ENCODE results near the gene FAAH.

DNA sequence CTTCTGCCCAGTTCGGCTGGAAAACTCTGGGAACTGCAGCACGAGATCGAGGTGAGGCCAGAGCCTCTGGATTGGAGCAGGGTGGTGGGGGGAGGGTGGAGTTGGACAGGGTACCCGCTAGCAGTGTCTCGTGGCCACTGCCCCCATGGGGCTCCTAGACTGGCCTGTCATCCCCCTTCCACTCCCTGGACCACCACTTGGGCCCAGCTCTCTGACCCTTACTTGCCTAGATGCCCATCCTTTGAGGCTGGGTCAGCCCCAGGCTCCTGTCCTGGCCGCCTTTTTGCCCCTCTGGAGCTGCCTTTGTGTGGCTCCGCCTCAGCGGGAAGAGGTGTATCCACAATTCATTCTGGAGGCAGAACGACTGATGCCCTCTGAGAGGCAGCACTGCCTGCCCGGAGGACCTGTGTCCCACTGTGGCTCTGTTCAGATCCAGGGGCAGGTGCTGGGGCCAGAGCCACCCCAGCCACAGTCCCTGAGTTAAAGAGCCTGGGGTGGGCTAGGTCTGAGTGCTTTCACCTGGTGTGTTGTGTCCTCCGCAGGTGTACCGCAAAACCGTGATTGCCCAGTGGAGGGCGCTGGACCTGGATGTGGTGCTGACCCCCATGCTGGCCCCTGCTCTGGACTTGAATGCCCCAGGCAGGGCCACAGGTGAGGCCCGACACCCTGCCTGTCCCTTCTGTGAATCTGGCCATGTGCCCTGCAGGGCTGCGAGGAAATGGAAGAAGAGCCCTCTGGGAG is 17.7 kb downstream of the FAAH start:
- TF ChIP-seq CTCF (IDR thresholded peaks at IDR 0.05) = peak; percentile 77
- no peak for TF ChIP-seq POLR2AphosphoS5 (IDR thresholded peaks at IDR 0.05; ENCODE audit: low read depth, low read length)
- TF ChIP-seq, protein P1, sequence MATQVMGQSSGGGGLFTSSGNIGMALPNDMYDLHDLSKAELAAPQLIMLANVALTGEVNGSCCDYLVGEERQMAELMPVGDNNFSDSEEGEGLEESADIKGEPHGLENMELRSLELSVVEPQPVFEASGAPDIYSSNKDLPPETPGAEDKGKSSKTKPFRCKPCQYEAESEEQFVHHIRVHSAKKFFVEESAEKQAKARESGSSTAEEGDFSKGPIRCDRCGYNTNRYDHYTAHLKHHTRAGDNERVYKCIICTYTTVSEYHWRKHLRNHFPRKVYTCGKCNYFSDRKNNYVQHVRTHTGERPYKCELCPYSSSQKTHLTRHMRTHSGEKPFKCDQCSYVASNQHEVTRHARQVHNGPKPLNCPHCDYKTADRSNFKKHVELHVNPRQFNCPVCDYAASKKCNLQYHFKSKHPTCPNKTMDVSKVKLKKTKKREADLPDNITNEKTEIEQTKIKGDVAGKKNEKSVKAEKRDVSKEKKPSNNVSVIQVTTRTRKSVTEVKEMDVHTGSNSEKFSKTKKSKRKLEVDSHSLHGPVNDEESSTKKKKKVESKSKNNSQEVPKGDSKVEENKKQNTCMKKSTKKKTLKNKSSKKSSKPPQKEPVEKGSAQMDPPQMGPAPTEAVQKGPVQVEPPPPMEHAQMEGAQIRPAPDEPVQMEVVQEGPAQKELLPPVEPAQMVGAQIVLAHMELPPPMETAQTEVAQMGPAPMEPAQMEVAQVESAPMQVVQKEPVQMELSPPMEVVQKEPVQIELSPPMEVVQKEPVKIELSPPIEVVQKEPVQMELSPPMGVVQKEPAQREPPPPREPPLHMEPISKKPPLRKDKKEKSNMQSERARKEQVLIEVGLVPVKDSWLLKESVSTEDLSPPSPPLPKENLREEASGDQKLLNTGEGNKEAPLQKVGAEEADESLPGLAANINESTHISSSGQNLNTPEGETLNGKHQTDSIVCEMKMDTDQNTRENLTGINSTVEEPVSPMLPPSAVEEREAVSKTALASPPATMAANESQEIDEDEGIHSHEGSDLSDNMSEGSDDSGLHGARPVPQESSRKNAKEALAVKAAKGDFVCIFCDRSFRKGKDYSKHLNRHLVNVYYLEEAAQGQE (IDR thresholded peaks at IDR 0.05; ENCODE audit: insufficient read depth in 1 of 2, low read depth in 2 of 2, low read length in 1 of 2) = no peak

Measured in Panc1 (cell line).